Neutrophil (primary cell): Measurements from ENCODE around the gene NINJ1.

Source experiments
- H3K27ac ChIP-seq: fragments of 200-600 bp; sonication (generic); 2 replicates; pipeline ENCODE4 v1.5.1; 2016; ENCODE audit warnings: mild to moderate bottlenecking, moderate library complexity
- H3K27me3 ChIP-seq: fragments of 200-600 bp; sonication (generic); 2 replicates; pipeline ENCODE4 v1.6.0; 2016; ENCODE audit warnings: mild to moderate bottlenecking
- H3K36me3 ChIP-seq: fragments of 200-600 bp; sonication (generic); 2 replicates; pipeline ENCODE4 v1.5.1; 2017
- H3K4me1 ChIP-seq, 2 experiments: fragments of 200-600 bp in 1 of 2; sonication (generic) in 1 of 2; 1 replicate in 1 of 2; 2 replicates in 1 of 2; pipeline versions ENCODE4 v1.5.1 to v1.6.1; 2013 to 2016; ENCODE audit warnings: low read depth in 1 of 2, low read length in 1 of 2, mild to moderate bottlenecking in 1 of 2, moderate library complexity in 1 of 2; ENCODE audit not compliant: control insufficient read depth in 1 of 2, insufficient read depth in 1 of 2
- H3K4me3 ChIP-seq, 2 experiments: fragments of 200-600 bp in 1 of 2; sonication (generic) in 1 of 2; 1 replicate in 1 of 2; 2 replicates in 1 of 2; pipeline ENCODE4 v1.5.1; 2013 to 2016; ENCODE audit warnings: low read depth in 1 of 2, low read length in 1 of 2, mild to moderate bottlenecking in 1 of 2, moderate library complexity in 1 of 2
- H3K9me3 ChIP-seq: fragments of 200-600 bp; sonication (generic); 2 replicates; pipeline ENCODE4 v1.5.1; 2016
- CTCF ChIP-seq: fragments of 200-600 bp; sonication (generic); IDR thresholded peaks from 2 replicates; pipeline ENCODE4 v1.5.1; 2016; ENCODE audit warnings: antibody characterized with exemption

The NINJ1 gene

GRCh38 chr9:93093877-93094657, 40.0 kb downstream of the NINJ1 start:
- no peak for TF ChIP-seq CTCF
- Histone ChIP-seq H3K27ac (peak overlapping the region; percentile 93), H3K4me3 (peak overlapping the region; percentile 10 to 73), H3K27me3 (no peaks in the 10 kb centered on the region), H3K9me3 (no peaks in the 10 kb centered on the region), H3K36me3 (peaks cover 6% of the 10 kb centered on the region), H3K4me1 (peaks cover 54 to 63% of the 10 kb centered on the region in 2 experiments)

GRCh38 chr9:93093127-93093876, 40.7 kb downstream of the NINJ1 start:
- H3K36me3 ChIP-seq: peaks cover 13% of the 10 kb centered on the region
- TF ChIP-seq CTCF: no peak
- H3K27me3 ChIP-seq: no peaks in the 10 kb centered on the region
- peaks cover 46 to 55% of the 10 kb centered on the region in 2 experiments for H3K4me1 ChIP-seq
- H3K27ac ChIP-seq: peak overlapping the region; percentile 93
- H3K4me3 ChIP-seq: peak overlapping the region in 1 of 2 experiments; percentile 10
- H3K9me3 ChIP-seq: no peaks in the 10 kb centered on the region

- Histone ChIP-seq H3K36me3 (peaks cover 19% of the 10 kb centered on the region), H3K9me3 (no peaks in the 10 kb centered on the region), H3K4me1 (peaks cover 37 to 47% of the 10 kb centered on the region in 2 experiments), H3K27me3 (no peaks in the 10 kb centered on the region), H3K27ac (peak overlapping the region; percentile 93), H3K4me3 (no peak overlapping the region)
- TF ChIP-seq CTCF: no peak
Observed at GRCh38 chr9:93092251-93092991, 41.6 kb downstream of the NINJ1 start.

GRCh38 chr9:93091453-93092081, 42.5 kb downstream of the NINJ1 start:
- TF ChIP-seq CTCF: no peak
- peak overlapping the region; percentile 13 for H3K27ac ChIP-seq
- H3K9me3 ChIP-seq: no peaks in the 10 kb centered on the region
- no peaks in the 10 kb centered on the region for H3K27me3 ChIP-seq
- peaks cover 27% of the 10 kb centered on the region for H3K36me3 ChIP-seq
- peaks cover 29 to 38% of the 10 kb centered on the region in 2 experiments for H3K4me1 ChIP-seq
- H3K4me3 ChIP-seq: no peak overlapping the region

GRCh38 chr9:93091056-93091452, 43.0 kb downstream of the NINJ1 start:
- Histone ChIP-seq H3K27ac (peak overlapping the region; percentile 13), H3K27me3 (no peaks in the 10 kb centered on the region), H3K4me3 (no peak overlapping the region), H3K9me3 (no peaks in the 10 kb centered on the region), H3K36me3 (peaks cover 30% of the 10 kb centered on the region), H3K4me1 (peaks cover 27 to 33% of the 10 kb centered on the region in 2 experiments)
- no peak for TF ChIP-seq CTCF
